GM19452 (cell line): Measurements from ENCODE around the gene IMP3.
"Not testable (repeated sequence)": the region's sequence is repeated elsewhere in the genome, so short reads cannot be mapped to it uniquely, and the experiment has no call there.

Source experiments
- ATAC-seq: cut with Tn5 transposase; IDR thresholded peaks from one replicate; pipeline ENCODE4 v1.9.1; 2021; ENCODE audit not compliant: unreplicated experiment

Gene IMP3

GRCh38 chr15:75639709-75640482 lies at the start of gene IMP3:
Gene IMP3 (minus strand): TSS chr15:75640224. CDS start chr15:75640168, 56 bp downstream.
- ATAC-seq = peak; percentile 90

GRCh38 chr15:75689429-75689828 lies 49.4 kb upstream of the IMP3 start:
- not testable (repeated sequence) for ATAC-seq

- ATAC-seq = no peak
Measured at GRCh38 chr15:75688831-75689230, 48.8 kb upstream of the IMP3 start.

- ATAC-seq = no peak
Measured at GRCh38 chr15:75688278-75688557, 48.2 kb upstream of the IMP3 start.

- ATAC-seq = no peak
Measured at GRCh38 chr15:75687486-75688277, 47.7 kb upstream of the IMP3 start.

- peak; percentile 46 for ATAC-seq
Measured at GRCh38 chr15:75686212-75686642, 46.2 kb upstream of the IMP3 start.

GRCh38 chr15:75685195-75685594 lies 45.2 kb upstream of the IMP3 start:
- no peak for ATAC-seq

GRCh38 chr15:75684648-75685047 lies 44.6 kb upstream of the IMP3 start:
- no peak for ATAC-seq

GRCh38 chr15:75683646-75684312 lies 43.8 kb upstream of the IMP3 start:
- not testable (repeated sequence) for ATAC-seq

- ATAC-seq = no peak
Measured at GRCh38 chr15:75682181-75683135, 42.4 kb upstream of the IMP3 start.

- no peak for ATAC-seq
Measured at GRCh38 chr15:75680007-75680789, 40.2 kb upstream of the IMP3 start.

- not testable (repeated sequence) for ATAC-seq
Measured at GRCh38 chr15:75678324-75678690, 38.3 kb upstream of the IMP3 start.

- ATAC-seq = no peak
Measured at GRCh38 chr15:75677465-75678323, 37.7 kb upstream of the IMP3 start.

GRCh38 chr15:75676688-75677464 lies 36.9 kb upstream of the IMP3 start:
- ATAC-seq = no peak

- ATAC-seq = no peak
Measured at GRCh38 chr15:75675579-75676404, 35.8 kb upstream of the IMP3 start.

GRCh38 chr15:75674366-75674765 lies 34.3 kb upstream of the IMP3 start:
- ATAC-seq = no peak
